HG03025 (cell line): ENCODE data around the gene RAB31.

Source experiments
- ATAC-seq: cut with Tn5 transposase; IDR thresholded peaks from one replicate; pipeline ENCODE4 v1.9.1; 2021; ENCODE audit warnings: mild to moderate bottlenecking, moderate library complexity; ENCODE audit not compliant: unreplicated experiment, low FRiP score

The RAB31 gene

GRCh38 chr18:9809697-9810096 lies 101.6 kb downstream of the RAB31 start:
- no peak for ATAC-seq

GRCh38 chr18:9810299-9810698 lies 102.2 kb downstream of the RAB31 start:
- ATAC-seq = no peak

- ATAC-seq = no peak
Measured at GRCh38 chr18:9810994-9811705, 103.0 kb downstream of the RAB31 start.

- no peak for ATAC-seq
Measured at GRCh38 chr18:9811978-9812377, 103.9 kb downstream of the RAB31 start.

GRCh38 chr18:9814431-9814830 lies 106.3 kb downstream of the RAB31 start:
- no peak for ATAC-seq

- ATAC-seq = no peak
Measured at GRCh38 chr18:9817286-9817685, 109.2 kb downstream of the RAB31 start.

GRCh38 chr18:9817725-9818422 lies 109.8 kb downstream of the RAB31 start:
- no peak for ATAC-seq

GRCh38 chr18:9818423-9818734 lies 110.3 kb downstream of the RAB31 start:
- no peak for ATAC-seq

- no peak for ATAC-seq
Measured at GRCh38 chr18:9820127-9820526, 112.0 kb downstream of the RAB31 start.

GRCh38 chr18:9820719-9821118 lies 112.6 kb downstream of the RAB31 start:
- no peak for ATAC-seq

GRCh38 chr18:9822587-9823185 lies 114.6 kb downstream of the RAB31 start:
- no peak for ATAC-seq

- no peak for ATAC-seq
Measured at GRCh38 chr18:9823805-9824473, 115.8 kb downstream of the RAB31 start.

GRCh38 chr18:9824474-9824832 lies 116.4 kb downstream of the RAB31 start:
- ATAC-seq = no peak

- no peak for ATAC-seq
Measured at GRCh38 chr18:9824952-9825371, 116.9 kb downstream of the RAB31 start.

- no peak for ATAC-seq
Measured at GRCh38 chr18:9825571-9826073, 117.5 kb downstream of the RAB31 start.

GRCh38 chr18:9826685-9827084 lies 118.6 kb downstream of the RAB31 start:
- no peak for ATAC-seq

- ATAC-seq = no peak
Measured at GRCh38 chr18:9827211-9827792, 119.2 kb downstream of the RAB31 start.

GRCh38 chr18:9827793-9828505 lies 119.8 kb downstream of the RAB31 start:
- no peak for ATAC-seq

GRCh38 chr18:9828506-9829396 lies 120.7 kb downstream of the RAB31 start:
- no peak for ATAC-seq
